Measurements from ENCODE around the gene PALLD. TPM values are rescaled to one million over a fixed set of nuclear protein-coding genes. Genes with fewer than 3 reads are reported as not detected.

PALLD gene
- total and polyA plus RNA-seq, 2 of the 13 experiments (the other 11 are each of a cell fraction or from before 2014, with no cell fraction given) = 0.50 to 1.5 TPM

- peaks cover 28% of the 10 kb centered on the region for H3K4me1 ChIP-seq (ENCODE audit: insufficient read depth, low read length)
- no peak overlapping the region for H3K27ac ChIP-seq (ENCODE audit: extremely low read length, insufficient read depth, low read length)
- WGBS (ENCODE audit: low lambda C conversion rate) = 77% methylated on average over 3 of the region's 3 CpGs
- H4K20me1 ChIP-seq (ENCODE audit: insufficient read depth, low read length) = no peaks in the 10 kb centered on the region
- DNase-seq (ENCODE audit: low spot score) (no peak), FAIRE-seq (no peak), ATAC-seq (no peak)
- no peak overlapping the region for H3K4me3 ChIP-seq (replicated peaks in 1 of 3; ENCODE audit: insufficient read depth in 1 of 3, low read depth in 2 of 3, low read length in 3 of 3)
- no peak overlapping the region for H2AFZ ChIP-seq (ENCODE audit: low read length)
- POLR2A ChIA-PET = no interaction called here
- BruUV-seq (replicated peaks) = no TSS peak
- no peaks in the 10 kb centered on the region for H3K36me3 ChIP-seq (replicated peaks in 1 of 2; ENCODE audit: control insufficient read depth in 1 of 2, insufficient read depth in 2 of 2, low read length in 2 of 2)
- H3K9me3 ChIP-seq (ENCODE audit: low read length) = no peaks in the 10 kb centered on the region
- CTCF ChIA-PET (ENCODE audit: low intra/inter-chr PET ratio, low total read pairs) = no interaction called here
- no peak overlapping the region for H3K9ac ChIP-seq (ENCODE audit: insufficient read depth, low read depth, low read length)
- no peaks in the 10 kb centered on the region for H3K27me3 ChIP-seq (ENCODE audit: control insufficient read depth in 1 of 2, insufficient read depth in 2 of 2, low read length in 2 of 2)
- in situ Hi-C loops (cut with HindIII; ENCODE audit: extremely low pct_ligation_motif_present, low pct_unique_long_range_greater_than_20kb) (no loop called here), intact Hi-C loops (cut with micrococcal nuclease; ENCODE audit: unreplicated experiment) (no loop called here)
- H3K79me2 ChIP-seq (ENCODE audit: insufficient read depth, low read length) = no peaks in the 10 kb centered on the region
- no peak overlapping the region for H3K4me2 ChIP-seq (ENCODE audit: low read depth, low read length)
- TF ChIP-seq KMT2B (CRISPR knock-in tag; IDR thresholded peaks at IDR 0.05) (no peak), ELF4 (CRISPR knock-in tag; IDR thresholded peaks at IDR 0.05; ENCODE audit: borderline replicate concordance) (no peak), SALL2 (CRISPR knock-in tag; IDR thresholded peaks at IDR 0.05) (no peak), ZNF646 (CRISPR knock-in tag; IDR thresholded peaks at IDR 0.05) (peak; percentile 67; the same call in 1 of the 2 replicates), PREB (CRISPR knock-in tag; IDR thresholded peaks at IDR 0.05) (no peak), PCBP1 (IDR thresholded peaks at IDR 0.05; ENCODE audit: borderline replicate concordance, low read depth, low read length) (no peak), SMAD1 (CRISPR knock-in tag; IDR thresholded peaks at IDR 0.05; ENCODE audit: borderline replicate concordance, low read depth) (no peak), SNAI1 (CRISPR knock-in tag; IDR thresholded peaks at IDR 0.05; ENCODE audit: borderline replicate concordance) (no peak), ZNF350 (CRISPR knock-in tag; IDR thresholded peaks at IDR 0.05; ENCODE audit: borderline replicate concordance, low read depth) (no peak)
- TF ChIP-seq, protein P1, sequence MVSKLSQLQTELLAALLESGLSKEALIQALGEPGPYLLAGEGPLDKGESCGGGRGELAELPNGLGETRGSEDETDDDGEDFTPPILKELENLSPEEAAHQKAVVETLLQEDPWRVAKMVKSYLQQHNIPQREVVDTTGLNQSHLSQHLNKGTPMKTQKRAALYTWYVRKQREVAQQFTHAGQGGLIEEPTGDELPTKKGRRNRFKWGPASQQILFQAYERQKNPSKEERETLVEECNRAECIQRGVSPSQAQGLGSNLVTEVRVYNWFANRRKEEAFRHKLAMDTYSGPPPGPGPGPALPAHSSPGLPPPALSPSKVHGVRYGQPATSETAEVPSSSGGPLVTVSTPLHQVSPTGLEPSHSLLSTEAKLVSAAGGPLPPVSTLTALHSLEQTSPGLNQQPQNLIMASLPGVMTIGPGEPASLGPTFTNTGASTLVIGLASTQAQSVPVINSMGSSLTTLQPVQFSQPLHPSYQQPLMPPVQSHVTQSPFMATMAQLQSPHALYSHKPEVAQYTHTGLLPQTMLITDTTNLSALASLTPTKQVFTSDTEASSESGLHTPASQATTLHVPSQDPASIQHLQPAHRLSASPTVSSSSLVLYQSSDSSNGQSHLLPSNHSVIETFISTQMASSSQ (IDR thresholded peaks at IDR 0.05; ENCODE audit: low read depth) = no peak
- TF ChIP-seq, protein P1 (CRISPR knock-in tag; IDR thresholded peaks at IDR 0.05; ENCODE audit: borderline replicate concordance) = no peak
Measured at GRCh38 chr4:168679397-168679796, 182.5 kb downstream of the PALLD start.
